NCI-H1048 (cell line): ENCODE data around the gene ZNG1A.
"Not testable (repeated sequence)": the region's sequence is repeated elsewhere in the genome, so short reads cannot be mapped to it uniquely, and the experiment has no call there.

Experiments
- DNase-seq: peaks from one replicate; lab custom pipeline; 2025; lab: John Stamatoyannopoulos, UW

ZNG1A gene

DNA sequence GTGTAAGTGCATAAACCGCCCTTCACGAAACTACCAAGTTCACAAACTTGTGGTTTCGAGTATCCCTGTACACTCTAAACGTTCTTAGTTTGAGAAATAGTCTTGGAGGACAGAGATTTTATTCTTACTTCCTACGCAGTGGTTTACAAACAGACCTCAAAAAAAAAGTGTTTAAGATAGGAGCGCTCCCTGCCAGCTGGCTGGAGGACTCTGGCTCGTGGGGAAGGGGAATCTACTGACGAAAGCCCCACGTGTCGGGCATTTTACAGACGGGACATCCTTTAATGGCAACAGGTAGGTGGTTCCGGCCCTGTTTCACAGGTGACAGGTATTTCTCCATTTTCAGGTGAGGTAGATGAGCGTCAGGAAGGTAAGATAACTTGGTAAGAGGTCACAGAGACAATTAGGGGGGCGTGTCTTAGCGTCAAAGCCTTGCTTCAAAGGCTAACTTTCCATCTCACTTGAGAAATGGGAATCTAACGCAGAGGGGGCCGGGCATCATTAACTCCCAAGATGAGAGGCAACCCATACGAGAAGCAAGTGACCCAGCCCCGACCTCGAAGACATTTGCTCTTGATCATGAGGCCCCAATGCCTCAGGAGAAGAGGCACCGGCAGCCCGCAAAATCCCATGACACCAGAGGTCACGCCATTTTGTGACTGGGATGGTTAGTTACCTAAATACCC lies 573 bp downstream of the ZNG1A start:
- not testable (repeated sequence) for DNase-seq

DNA sequence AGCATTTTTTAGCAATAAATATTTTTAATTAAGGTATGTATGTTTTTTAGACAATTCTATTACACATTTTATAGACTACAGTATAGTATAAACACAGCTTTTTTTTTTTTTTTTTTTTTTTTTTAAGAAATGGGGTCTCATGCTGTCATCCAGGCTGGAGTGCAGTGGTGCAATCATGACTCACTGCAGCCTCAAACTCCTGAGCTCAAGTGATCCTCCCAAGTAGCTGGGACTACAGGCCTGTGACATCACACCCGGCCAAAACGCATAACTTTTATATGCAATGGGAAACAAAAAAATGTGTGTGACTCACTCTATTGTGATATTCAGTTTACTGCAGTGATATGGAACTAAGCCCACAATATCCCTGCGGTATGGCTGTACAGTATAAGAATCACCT lies 9.1 kb downstream of the ZNG1A start:
- DNase-seq, result not testable (repeated sequence)

DNA sequence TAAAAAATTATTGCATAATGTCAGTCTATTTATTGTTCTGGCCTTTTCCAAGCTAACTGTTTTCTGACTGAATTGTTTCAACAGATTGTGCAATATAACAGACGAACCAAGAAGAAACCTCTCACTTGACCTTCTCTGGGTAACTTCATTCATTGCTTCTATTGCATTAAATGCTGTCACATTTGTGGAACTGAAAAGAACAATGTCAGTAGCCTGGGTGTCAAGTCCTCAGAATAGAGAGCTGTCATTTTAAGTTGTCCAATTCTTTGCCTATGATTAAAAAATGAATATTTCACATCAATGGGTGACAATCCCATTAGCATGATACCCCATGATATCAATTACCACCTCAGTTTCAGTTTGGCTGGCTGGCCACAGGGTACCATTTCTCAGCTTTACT lies 19.0 kb downstream of the ZNG1A start:
- not testable (repeated sequence) for DNase-seq

DNA sequence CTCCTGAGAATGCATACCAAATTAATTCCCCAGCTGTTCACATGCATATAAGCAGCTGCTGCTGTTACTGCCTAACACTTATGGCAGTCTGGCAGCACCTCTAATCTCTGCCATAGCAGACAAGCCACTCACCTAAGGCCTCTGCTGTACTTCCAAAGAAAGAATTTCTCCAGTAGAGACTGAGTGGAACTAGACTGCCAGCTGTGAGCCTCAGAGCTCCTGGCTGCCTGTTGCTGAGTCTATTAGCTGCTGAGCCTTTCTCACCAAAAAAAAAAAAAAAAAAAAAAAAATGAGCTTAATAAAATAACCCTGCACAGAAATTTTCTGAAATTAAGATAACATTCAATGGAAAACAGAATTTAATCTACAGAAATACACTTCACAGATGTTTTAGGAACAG lies 27.7 kb downstream of the ZNG1A start:
- not testable (repeated sequence) for DNase-seq

DNA sequence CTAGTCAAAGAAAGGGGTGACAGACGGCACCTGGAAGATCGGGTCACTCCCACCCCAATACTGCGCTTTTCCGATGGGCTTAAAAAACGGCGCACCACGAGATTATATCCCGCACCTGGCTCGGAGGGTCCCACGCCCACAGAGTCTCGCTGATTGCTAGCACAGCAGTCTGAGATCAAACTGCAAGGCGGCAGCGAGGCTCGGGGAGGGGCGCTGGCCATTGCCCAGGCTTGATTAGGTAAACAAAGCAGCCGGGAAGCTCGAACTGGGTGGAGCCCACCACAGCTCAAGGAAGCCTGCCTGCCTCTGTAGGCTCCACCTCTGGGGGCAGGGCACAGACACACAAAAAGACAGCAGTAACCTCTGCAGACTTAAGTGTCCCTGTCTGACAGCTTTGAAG lies 39.0 kb downstream of the ZNG1A start:
- DNase-seq, result not testable (repeated sequence)

DNA sequence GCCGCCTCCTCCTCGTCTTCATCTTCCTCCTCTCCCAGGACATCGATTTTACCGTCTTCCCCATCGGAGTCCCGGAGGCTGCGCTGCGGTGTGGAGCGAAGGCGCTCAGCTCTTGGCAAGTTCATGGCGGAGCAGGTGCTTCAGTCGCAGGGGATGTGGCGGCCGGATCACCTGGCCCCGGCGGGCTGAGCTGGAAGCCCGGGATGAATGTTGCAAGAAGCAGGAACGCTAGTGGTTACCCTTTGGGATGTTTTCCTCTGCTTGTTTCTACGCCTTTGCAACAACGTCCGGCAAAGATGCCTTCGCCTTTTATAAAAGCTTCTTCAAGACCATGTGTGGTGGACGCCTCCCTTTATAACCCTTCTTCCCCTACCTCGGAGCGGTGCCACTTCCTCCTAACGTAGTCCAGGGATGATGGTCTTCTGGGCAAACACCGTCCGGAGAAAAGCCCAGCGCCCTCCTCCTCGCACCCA lies 60.8 kb downstream of the ZNG1A start, which contains the start of gene FOXD4:
Gene FOXD4 (minus strand): TSS at position 423 of the 473 bp plus-strand sequence. CDS start 298 bp downstream, at position 125.
- not testable (repeated sequence) for DNase-seq

- DNase-seq, result not testable (repeated sequence)
Observed at GRCh38 chr9:117144-117994, 61.5 kb downstream of the ZNG1A start.

GRCh38 chr9:116239-117077 lies 62.4 kb downstream of the ZNG1A start:
- DNase-seq, result not testable (repeated sequence)

DNA sequence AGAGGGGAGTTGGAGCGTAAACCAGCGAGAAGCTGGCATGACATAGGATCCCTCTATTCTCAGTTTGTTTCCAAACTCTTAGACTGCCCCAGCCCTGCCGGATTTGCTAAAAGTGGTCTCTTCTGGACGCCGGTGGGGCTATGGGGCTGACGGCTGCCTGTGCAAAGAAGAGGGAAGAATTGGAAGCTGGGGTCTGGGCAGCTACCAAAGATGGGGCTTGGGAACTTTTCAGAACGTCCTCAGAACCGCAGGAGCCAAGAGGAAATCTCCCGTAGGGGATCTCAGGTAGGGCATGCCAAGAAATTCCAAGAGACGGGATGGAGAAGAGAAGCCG lies 63.8 kb downstream of the ZNG1A start:
- DNase-seq, result not testable (repeated sequence)

GRCh38 chr9:114267-115117 lies 64.4 kb downstream of the ZNG1A start:
- DNase-seq, result not testable (repeated sequence)

DNA sequence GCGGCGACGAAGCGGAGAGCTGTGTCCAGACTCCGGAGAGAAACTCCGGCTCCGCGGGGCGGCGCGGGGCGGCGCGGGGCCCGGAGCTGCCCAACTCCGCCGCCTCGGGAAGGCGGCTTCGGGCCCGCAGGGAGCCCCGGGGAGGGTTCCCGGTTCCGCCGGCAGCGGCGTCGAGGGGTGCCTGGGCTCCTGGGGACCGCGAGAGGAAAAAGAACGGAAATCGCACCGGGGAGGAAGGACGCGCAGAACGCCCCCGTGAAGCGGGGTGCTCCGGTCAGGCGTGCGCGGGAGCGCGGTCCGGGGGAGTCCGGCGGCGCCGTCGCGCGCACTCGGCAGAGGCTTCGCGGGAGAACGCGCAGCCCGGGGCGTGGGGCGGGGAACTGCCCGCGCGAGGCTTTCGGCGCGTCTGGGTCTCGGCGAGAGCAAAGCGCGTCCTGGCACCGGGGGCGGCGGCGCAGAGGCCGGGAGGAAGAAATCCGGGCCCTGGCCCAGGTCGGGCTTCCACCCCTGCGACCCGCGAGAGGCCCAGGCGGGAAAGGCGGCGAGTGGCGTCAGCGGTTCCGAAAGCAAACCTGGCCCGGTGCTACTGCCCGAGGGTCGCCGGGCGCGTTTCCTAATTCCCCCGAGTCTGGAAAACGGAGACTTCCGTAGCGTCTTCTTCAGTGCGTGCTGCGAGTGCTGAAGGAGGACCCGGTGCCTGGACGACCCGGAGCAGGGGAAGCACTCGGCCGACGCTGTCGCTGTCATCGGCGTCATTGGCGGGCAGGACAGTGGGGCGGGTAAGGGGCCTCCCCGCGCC lies 65.2 kb downstream of the ZNG1A start:
- not testable (repeated sequence) for DNase-seq

DNA sequence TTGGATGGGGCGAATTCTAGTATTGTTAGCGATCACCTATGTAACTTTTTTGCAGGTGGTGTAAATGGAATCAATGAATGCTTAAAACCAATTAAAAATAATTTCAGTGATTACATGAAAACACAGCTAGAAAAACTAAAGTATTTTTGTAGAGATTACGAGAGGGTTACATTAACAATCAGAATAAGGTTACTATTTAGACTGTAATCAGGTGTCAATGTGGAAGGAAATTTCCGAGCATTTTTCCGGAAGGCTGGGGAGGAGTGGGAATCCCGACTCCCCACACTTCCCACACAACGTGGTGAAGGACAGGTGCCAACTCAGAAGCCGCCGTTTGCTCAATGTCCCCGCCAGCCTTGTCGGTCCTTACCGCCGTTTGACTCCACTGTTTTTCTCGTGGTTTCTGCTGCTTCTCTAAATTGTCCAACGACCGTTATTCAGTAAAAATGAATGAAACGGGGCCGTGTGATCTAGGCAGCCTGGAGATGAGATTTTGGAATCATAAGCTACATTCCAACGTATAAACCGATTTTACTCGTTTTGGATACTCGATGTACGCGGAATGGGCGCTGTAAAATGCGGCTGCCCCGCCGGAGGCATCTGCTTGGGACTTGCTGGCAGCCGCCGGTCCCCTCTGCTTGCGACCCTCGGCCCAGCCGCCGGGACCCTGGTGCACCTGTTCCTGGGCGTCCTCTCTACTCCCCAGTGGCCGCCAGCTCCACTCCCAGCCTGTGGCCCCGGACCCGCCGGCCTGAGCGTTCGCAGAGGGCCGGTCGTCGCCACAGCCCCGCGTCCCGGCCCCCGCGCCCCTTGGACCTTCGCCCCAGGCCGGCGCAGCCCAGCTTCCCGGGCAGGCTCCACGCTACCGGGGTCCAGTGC lies 66.0 kb downstream of the ZNG1A start:
- not testable (repeated sequence) for DNase-seq

DNA sequence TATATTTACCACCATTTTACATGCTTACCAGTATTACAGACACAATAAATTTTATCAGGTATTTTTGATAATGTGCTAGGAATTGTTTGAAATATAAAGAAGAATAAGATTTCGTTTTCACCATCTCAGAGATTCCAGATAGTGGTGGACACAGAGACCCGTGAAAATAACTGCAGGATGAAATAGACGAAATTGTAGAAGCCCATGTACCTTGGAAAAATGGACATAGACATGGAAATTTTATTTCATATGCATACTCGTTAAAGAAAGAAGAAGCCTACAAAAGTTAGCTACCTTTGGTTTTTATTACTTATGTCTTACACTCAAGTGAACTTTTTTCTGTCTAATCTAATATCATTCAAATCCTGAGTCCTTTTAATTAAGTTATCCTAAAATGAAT lies 68.2 kb downstream of the ZNG1A start:
- not testable (repeated sequence) for DNase-seq

- not testable (repeated sequence) for DNase-seq
Observed at GRCh38 chr9:109540-109939, 69.3 kb downstream of the ZNG1A start.

GRCh38 chr9:108742-109495 lies 69.9 kb downstream of the ZNG1A start:
- DNase-seq, result not testable (repeated sequence)

DNA sequence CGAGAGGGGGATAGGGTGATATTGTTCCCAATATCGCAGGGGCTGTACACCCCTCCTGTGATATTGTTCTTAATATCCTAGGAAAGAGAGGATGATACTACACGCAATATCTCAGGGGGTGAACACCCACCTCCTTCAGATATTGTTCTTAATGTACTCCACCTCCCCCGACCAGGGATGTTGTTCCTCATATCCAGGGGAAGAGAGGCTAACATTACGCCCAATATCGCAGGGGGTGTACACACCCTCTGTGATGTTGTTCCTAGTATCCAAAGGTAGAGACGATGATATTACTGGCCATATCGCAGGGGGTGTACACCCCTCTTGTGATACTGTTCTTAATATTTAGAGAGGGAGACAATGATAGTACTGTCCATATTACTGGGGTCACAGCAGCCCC lies 72.9 kb downstream of the ZNG1A start:
- DNase-seq, result not testable (repeated sequence)

DNA sequence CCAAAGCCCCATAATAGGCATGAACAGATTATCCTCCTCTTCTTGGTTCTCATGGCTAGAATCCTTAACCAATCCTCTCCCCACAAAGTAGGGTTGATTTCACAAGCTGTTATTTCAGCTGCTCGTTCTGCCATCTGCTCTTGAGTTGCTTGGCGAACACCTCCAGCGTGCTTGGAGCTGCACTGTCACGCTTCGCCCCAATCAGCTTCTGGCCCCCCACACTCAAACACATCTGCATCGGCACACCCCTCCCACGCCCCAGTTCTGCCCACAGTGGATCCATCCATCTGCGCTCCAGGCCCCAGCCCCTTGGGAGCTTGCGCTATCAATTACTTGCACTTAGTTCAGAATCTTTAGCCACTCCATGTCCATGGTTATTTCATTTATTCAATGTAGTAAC lies 78.4 kb downstream of the ZNG1A start:
- not testable (repeated sequence) for DNase-seq

DNA sequence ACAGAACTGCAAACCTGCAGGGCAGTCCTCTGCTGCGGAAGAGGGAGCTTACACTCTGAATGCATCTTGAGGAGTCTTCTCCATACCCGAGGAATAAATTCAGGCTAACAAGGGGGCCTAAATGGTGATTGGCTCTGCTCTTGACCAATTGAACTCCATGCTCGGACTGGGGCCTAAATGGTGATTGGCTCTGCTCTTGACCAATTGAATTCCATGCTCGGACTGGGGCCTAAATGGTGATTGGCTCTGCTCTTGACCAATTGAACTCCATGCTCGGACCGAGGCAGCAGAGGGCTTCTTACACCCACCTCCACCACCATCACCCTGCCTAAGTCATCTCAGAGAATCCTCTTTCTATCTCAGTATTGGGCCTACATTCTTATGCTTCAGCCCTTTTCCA lies 79.0 kb downstream of the ZNG1A start:
- DNase-seq, result not testable (repeated sequence)

- DNase-seq, result not testable (repeated sequence)
Observed at GRCh38 chr9:98775-99174, 80.1 kb downstream of the ZNG1A start.
